SU-DHL-6 (cell line): ENCODE data around the gene PHF23.

Source experiments
- H2AFZ ChIP-seq: fragments of 200-600 bp; sonication (generic); 2 replicates; pipeline ENCODE4 v1.6.1; 2014; ENCODE audit warnings: low read depth, mild to moderate bottlenecking, moderate library complexity, mixed read lengths, antibody characterized with exemption, low read length; ENCODE audit not compliant: severe bottlenecking
- H3F3A ChIP-seq: fragments of 200-600 bp; shearing (Covaris generic); 2 replicates; pipeline ENCODE4 v1.6.0; 2016; ENCODE audit warnings: antibody characterized with exemption, mild to moderate bottlenecking; ENCODE audit not compliant: insufficient read depth
- H3K27ac ChIP-seq: fragments of 200-600 bp; sonication (generic); 2 replicates; pipeline ENCODE4 v1.5.1; 2016; ENCODE audit warnings: low read depth, mild to moderate bottlenecking, low read length, moderate library complexity, mixed read lengths
- H3K27me3 ChIP-seq: fragments of 200-600 bp; sonication (generic), shearing (Covaris generic); 2 replicates; pipeline ENCODE4 v1.6.0; 2014; ENCODE audit warnings: mild to moderate bottlenecking, low read length
- H3K36me3 ChIP-seq: fragments of 200-600 bp; sonication (generic); 2 replicates; pipeline ENCODE4 v1.6.1; 2014; ENCODE audit warnings: mild to moderate bottlenecking, low read length, mixed read lengths
- H3K4me2 ChIP-seq: fragments of 300-600, 200-600 bp; shearing (Covaris generic), sonication (generic); 2 replicates; pipeline ENCODE4 v1.6.0; 2014; ENCODE audit warnings: low read length, low read depth, mild to moderate bottlenecking; ENCODE audit not compliant: poor library complexity, severe bottlenecking
- H3K4me3 ChIP-seq: fragments of 200-600 bp; sonication (generic); 2 replicates; pipeline ENCODE4 v1.5.1; 2014; ENCODE audit warnings: antibody characterized with exemption, low read length, mild to moderate bottlenecking, mixed read lengths; ENCODE audit not compliant: insufficient read depth, poor library complexity, severe bottlenecking
- H3K79me2 ChIP-seq: fragments of 200-600 bp; sonication (generic); 2 replicates; pipeline ENCODE4 v1.6.1; 2014; ENCODE audit warnings: mild to moderate bottlenecking, low read length, moderate library complexity; ENCODE audit not compliant: insufficient read depth
- H3K9ac ChIP-seq: fragments of 200-600 bp; sonication (generic); 2 replicates; pipeline ENCODE4 v1.7.0; 2014; ENCODE audit warnings: mild to moderate bottlenecking, low read length
- H3K9me2 ChIP-seq: fragments of 200-600 bp; sonication (generic); replicated peaks from 2 replicates; pipeline ENCODE4 v1.6.1; 2014; ENCODE audit warnings: low read length; ENCODE audit not compliant: insufficient read depth
- H3K9me3 ChIP-seq: fragments of 200-600 bp; sonication (generic); 2 replicates; pipeline ENCODE4 v1.6.1; 2014; ENCODE audit warnings: low read length, mixed read lengths; ENCODE audit not compliant: insufficient read depth
- H4K20me1 ChIP-seq: fragments of 200-600 bp; sonication (generic); 2 replicates; pipeline ENCODE4 v1.6.1; 2014; ENCODE audit warnings: low read depth, mild to moderate bottlenecking, antibody characterized with exemption, low read length, moderate library complexity, mixed read lengths
- CTCF ChIP-seq: fragments of 200-600 bp; sonication (generic); IDR thresholded peaks from one replicate; pipeline ENCODE4 v1.5.1; 2017; ENCODE audit warnings: antibody characterized with exemption, mild to moderate bottlenecking, low read length, moderate library complexity; ENCODE audit not compliant: insufficient read depth, poor library complexity, severe bottlenecking
- EZH2phosphoT487 ChIP-seq: fragments of 200-600 bp; sonication (generic), shearing (Covaris generic); conservative IDR thresholded peaks from 2 replicates; pipeline ENCODE4 v1.6.1; 2018; ENCODE audit warnings: mild to moderate bottlenecking, antibody characterized with exemption, low read length, moderate library complexity, mixed read lengths

The PHF23 gene

GRCh38 chr17:7213895-7214299 lies 25.4 kb downstream of the PHF23 start:
- Histone ChIP-seq H3K9me2 (no peaks in the 10 kb centered on the region), H4K20me1 (no peaks in the 10 kb centered on the region), H3K27ac (no peak overlapping the region), H3K9me3 (no peaks in the 10 kb centered on the region), H3K27me3 (no peaks in the 10 kb centered on the region), H3K4me3 (peak overlapping the region; percentile 46), H2AFZ (no peak overlapping the region), H3K79me2 (no peaks in the 10 kb centered on the region), H3K36me3 (no peaks in the 10 kb centered on the region), H3F3A (peaks cover 5% of the 10 kb centered on the region; the same call in 1 of the 2 replicates), H3K9ac (no peak overlapping the region), H3K4me2 (peak overlapping the region; percentile 67)
- peak; percentile 29 for TF ChIP-seq CTCF
- TF ChIP-seq EZH2phosphoT487: no peak

- Histone ChIP-seq H3K79me2 (no peaks in the 10 kb centered on the region), H3K9me3 (no peaks in the 10 kb centered on the region)
- no peak for TF ChIP-seq EZH2phosphoT487
- no peak for TF ChIP-seq CTCF
Measured at GRCh38 chr17:7211491-7212273, 27.6 kb downstream of the PHF23 start.

GRCh38 chr17:7208754-7209460 lies 30.4 kb downstream of the PHF23 start:
- Histone ChIP-seq H3K9me2 (no peaks in the 10 kb centered on the region), H3K4me3 (no peak overlapping the region), H3K9ac (no peak overlapping the region), H3K27ac (no peak overlapping the region), H3K27me3 (no peaks in the 10 kb centered on the region), H2AFZ (no peak overlapping the region), H3K9me3 (no peaks in the 10 kb centered on the region), H4K20me1 (no peaks in the 10 kb centered on the region), H3K36me3 (no peaks in the 10 kb centered on the region), H3F3A (peaks cover 3% of the 10 kb centered on the region; the same call in 1 of the 2 replicates), H3K79me2 (no peaks in the 10 kb centered on the region), H3K4me2 (no peak overlapping the region)
- no peak for TF ChIP-seq EZH2phosphoT487
- no peak for TF ChIP-seq CTCF

More at GRCh38 chr17:7211491-7212273, 27.6 kb downstream of the PHF23 start:
- Histone ChIP-seq H3K36me3 (no peaks in the 10 kb centered on the region), H3K4me2 (no peak overlapping the region), H3K9me2 (no peaks in the 10 kb centered on the region), H3K4me3 (no peak overlapping the region), H3F3A (peaks cover 5% of the 10 kb centered on the region; the same call in 1 of the 2 replicates), H2AFZ (no peak overlapping the region), H3K27ac (no peak overlapping the region), H3K9ac (no peak overlapping the region), H3K27me3 (no peaks in the 10 kb centered on the region), H4K20me1 (no peaks in the 10 kb centered on the region)
